Prostate gland (tissue), 2 donors: ENCODE data around the gene FHOD3.

Experiments
- POLR2A ChIP-seq: fragments of 450-650 bp; IDR thresholded peaks from one replicate; pipeline ENCODE4 v1.6.1; 2016; ENCODE audit warnings: antibody characterized with exemption, mild to moderate bottlenecking
- TF ChIP-seq, protein P1 (sequence below), 4 experiments: fragments of 200-600 bp in 2 of 4; fragments of 450-650 bp in 2 of 4; sonication (generic) in 2 of 4; IDR thresholded peaks; 1 replicate in 3 of 4; 2 replicates in 1 of 4; pipeline ENCODE4 v1.5.1; 2016 to 2019; ENCODE audit warnings: antibody characterized with exemption in 4 of 4, mild to moderate bottlenecking in 2 of 4, moderate library complexity in 2 of 4

DNA sequence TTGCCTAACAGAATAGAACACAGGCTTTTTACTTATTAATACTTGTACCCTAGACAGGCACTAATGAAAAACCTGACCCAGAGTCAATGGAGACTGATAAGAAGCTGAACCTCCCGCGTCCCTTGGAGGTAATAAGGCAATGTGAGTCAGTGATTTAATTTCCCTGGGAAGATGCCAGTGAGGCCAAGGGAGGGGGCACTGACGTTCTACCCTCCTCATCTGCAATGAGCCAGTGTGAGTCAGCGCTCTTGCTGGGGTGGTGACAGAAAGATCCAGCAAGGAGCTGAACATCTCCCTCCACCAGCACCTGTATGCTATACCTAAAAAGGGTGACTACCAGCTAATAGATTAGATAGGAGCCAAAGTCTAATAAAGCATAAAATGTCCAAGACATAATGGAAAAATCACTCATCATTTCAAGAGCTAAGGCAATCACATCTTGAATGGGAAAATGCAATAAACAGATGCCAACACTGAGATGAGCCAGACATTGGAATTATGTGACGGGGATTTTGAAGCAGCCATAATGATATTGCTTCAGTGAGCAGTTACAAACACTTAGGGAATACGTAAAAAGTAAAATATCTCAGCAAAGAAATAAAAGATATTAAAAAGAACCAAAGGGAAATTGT lies 414.4 kb downstream of the FHOD3 start:
- TF ChIP-seq, protein P1, sequence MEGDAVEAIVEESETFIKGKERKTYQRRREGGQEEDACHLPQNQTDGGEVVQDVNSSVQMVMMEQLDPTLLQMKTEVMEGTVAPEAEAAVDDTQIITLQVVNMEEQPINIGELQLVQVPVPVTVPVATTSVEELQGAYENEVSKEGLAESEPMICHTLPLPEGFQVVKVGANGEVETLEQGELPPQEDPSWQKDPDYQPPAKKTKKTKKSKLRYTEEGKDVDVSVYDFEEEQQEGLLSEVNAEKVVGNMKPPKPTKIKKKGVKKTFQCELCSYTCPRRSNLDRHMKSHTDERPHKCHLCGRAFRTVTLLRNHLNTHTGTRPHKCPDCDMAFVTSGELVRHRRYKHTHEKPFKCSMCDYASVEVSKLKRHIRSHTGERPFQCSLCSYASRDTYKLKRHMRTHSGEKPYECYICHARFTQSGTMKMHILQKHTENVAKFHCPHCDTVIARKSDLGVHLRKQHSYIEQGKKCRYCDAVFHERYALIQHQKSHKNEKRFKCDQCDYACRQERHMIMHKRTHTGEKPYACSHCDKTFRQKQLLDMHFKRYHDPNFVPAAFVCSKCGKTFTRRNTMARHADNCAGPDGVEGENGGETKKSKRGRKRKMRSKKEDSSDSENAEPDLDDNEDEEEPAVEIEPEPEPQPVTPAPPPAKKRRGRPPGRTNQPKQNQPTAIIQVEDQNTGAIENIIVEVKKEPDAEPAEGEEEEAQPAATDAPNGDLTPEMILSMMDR (IDR thresholded peaks at IDR 0.05) = no peak
- no peak for TF ChIP-seq POLR2A
